Measurements from ENCODE around the gene SMIM27.
"Not testable (repeated sequence)": the region's sequence is repeated elsewhere in the genome, so short reads cannot be mapped to it uniquely, and the experiment has no call there.

The SMIM27 gene

GRCh38 chr9:32590898-32591297, 38.8 kb downstream of the SMIM27 start:
- TF ChIP-seq CTCF (conservative IDR thresholded peaks at IDR 0.05; ENCODE audit: low read depth, low read length): no peak
- H3K4me3 ChIP-seq (ENCODE audit: low read depth, low read length): no peak overlapping the region
- DNase-seq (ENCODE audit: low read depth): no peak

- no peak for DNase-seq (ENCODE audit: low read depth)
- no peak for TF ChIP-seq CTCF (conservative IDR thresholded peaks at IDR 0.05; ENCODE audit: low read depth, low read length)
Observed at GRCh38 chr9:32596096-32596865, 44.2 kb downstream of the SMIM27 start.

GRCh38 chr9:32596936-32597335, 44.8 kb downstream of the SMIM27 start:
- H3K4me3 ChIP-seq (ENCODE audit: low read depth, low read length): no peak overlapping the region
- TF ChIP-seq CTCF (conservative IDR thresholded peaks at IDR 0.05; ENCODE audit: low read depth, low read length): no peak
- DNase-seq (ENCODE audit: low read depth): no peak

More at GRCh38 chr9:32596096-32596865, 44.2 kb downstream of the SMIM27 start:
- no peak overlapping the region for H3K4me3 ChIP-seq (ENCODE audit: low read depth, low read length)

- H3K4me3 ChIP-seq (ENCODE audit: low read depth, low read length); DNase-seq (ENCODE audit: low read depth): not testable (repeated sequence)
Observed at GRCh38 chr9:32599021-32599420, 46.9 kb downstream of the SMIM27 start.
